Stimulated activated CD4-positive, alpha-beta T cell treated with anti-CD3 and anti-CD28 coated beads, Interleukin-2, amount 100 ng/mL, for 48 hours (primary cell): ENCODE measurements around the gene C21orf58.
A peak's percentile ranks its signal among the peaks of the same experiment; 100 is the strongest.
"Not testable (repeated sequence)": the region's sequence is repeated elsewhere in the genome, so short reads cannot be mapped to it uniquely, and the experiment has no call there.

Experiments
- DNase-seq, 2 donors: peaks; one replicate each; pipeline ENCODE4 v3.0.0-alpha.2; 2020

C21orf58 gene

GRCh38 chr21:46322351-46323226 is 1.1 kb downstream of the C21orf58 start:
- peak in 1 of 2 donors; percentile 10 for DNase-seq

DNA sequence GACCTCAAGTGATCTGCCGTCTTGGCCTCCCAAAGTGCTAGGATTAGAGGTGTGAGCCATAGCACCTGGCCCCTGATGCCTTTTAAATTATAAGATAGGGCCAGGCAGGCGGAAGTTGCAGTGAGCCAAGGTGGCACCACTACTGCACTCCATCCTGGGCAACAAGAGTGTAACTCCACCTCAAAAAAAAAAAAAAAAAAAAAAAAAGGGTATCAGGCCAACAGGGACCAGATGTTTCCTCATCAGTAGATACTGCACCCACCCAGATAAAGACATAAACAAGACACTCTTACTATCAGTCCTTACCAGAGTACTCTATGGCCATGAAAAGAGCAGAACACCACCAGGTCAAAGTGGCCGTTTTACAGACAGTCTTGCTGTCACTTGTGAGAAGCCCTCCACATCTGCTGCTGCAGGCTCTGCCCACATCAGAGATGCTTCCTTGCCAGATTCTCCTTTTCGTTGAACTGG is 3.3 kb downstream of the C21orf58 start:
- no peak for DNase-seq

DNA sequence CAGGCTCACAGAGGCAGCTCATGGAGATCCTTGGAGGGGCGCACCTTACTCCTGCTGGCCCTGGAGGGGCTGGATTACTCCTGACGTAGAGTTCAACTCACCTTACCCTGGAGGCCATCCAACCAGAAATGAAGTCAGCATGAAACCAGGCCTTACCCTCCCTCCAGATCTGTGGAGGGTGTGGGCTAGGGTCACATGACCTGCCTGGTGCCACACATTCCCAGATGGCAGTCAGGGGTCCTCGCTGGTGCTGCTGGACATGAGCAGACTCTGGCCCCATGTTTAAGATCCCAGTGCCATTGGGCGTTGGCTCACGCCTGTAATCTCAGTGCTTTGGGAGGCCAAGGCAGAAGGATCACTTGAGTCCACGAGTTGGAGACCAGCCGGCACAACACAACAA is 4.5 kb downstream of the C21orf58 start:
- DNase-seq, result no peak

- no peak for DNase-seq
Observed at GRCh38 chr21:46318464-46318845, 5.2 kb downstream of the C21orf58 start.

GRCh38 chr21:46317710-46318463 is 5.8 kb downstream of the C21orf58 start:
- DNase-seq, result no peak

- no peak for DNase-seq
Observed at GRCh38 chr21:46316708-46317324, 6.9 kb downstream of the C21orf58 start.

DNA sequence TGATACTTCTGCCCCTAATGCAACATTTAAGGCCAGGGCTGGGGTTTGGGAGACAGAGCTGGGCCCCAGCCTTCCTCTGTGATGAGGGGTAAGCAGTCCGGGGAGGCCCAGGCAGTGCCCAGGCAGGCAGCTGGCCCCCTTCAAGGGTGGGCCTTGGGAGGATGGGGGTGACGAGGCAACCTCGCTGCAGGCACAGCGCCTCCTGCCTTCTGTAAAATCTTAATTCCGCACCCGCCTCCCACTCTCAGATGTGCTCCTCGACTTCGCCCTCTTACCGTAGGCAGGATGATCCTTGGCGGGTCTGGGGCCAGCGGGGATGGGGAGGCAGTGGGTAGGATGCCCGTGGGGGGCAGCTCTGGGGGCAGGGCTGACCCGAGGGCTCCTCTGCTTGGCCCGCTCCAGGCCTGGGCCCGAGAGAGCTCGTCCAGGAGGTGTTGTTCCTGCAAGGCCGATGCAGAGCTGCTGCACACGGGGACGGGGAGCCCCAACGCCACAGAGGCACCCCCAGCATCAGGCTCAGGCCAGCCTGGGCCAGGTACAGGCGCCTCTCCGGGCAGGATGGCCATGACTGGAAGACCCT is 9.1 kb downstream of the C21orf58 start:
- no peak for DNase-seq

DNA sequence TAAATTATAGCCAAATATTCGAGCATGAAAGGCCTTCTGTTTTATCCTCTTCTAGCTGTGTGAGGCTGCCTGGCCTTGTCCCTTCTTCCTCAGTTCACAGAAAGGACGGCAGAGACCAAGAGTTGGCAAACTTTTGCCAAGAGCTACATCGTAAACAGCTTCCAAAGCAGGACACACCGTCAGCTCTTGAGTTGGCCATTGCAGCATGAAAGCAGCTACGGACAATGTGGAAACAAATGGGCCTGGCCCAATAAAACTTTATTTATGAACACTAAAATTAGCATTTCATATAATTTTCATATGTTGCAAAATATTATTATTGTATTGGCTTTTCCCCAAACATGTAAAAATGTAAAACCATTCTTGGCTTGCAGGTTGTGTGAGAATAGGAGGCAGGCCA is 10.7 kb downstream of the C21orf58 start:
- no peak for DNase-seq

GRCh38 chr21:46311568-46311967 is 12.1 kb downstream of the C21orf58 start:
- no peak for DNase-seq

DNA sequence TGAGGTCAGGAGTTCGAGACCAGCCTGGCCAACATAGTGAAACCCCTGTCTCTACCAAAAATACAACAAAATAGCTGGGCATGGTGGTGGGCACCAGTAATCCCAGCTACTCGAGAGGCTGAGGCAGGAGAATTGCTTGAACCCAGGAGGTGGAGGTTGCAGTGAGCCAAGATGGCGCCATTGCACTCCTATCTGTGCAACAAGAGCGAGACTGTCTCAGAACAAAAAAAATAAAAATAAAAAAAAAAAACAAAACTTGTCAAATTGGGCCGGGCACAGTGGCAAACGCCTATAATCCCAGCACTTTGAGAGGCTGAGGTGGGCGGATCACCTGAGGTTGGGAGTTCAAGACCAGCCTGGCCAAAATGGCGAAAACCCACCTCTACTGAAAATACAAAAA is 13.4 kb downstream of the C21orf58 start:
- not testable (repeated sequence) for DNase-seq

DNA sequence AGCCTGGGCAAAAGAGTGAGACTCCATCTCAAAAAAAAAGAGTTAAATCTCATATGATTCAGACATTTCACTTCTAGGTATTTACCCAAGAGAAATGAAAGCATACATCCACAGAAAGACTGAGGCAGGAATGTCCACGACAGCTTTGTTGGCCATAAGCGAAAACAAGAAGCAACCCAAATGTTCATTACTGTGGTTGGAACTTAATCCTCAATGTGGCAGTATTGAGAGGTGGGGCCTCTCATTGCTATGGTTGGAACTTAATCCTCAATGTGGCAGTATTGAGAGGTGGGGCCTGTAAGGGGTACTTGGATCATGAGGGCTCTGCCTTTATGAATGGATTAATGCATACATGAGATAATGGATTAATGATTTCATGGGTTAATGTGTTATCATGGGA is 15.2 kb downstream of the C21orf58 start:
- no peak for DNase-seq

GRCh38 chr21:46307625-46308024 is 16.0 kb downstream of the C21orf58 start:
- no peak for DNase-seq

DNA sequence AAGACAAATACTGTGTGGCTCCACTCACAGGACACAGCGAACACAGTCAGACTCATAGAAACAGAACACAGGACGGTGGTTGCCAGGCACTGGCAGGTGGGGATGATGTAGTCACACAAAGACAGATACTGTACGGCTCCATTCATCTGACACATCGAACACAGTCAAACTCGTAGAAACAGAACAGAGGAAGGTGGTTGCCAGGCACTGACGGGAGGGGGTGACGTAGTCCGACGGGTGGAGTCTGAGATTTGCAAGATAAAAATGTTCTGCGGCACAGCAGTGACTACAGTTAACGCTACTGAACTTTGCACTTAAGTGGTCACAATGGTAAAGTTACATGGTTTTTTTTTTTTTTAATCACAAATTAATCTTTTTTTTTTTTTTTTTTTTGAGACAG is 18.7 kb downstream of the C21orf58 start:
- DNase-seq, result no peak

DNA sequence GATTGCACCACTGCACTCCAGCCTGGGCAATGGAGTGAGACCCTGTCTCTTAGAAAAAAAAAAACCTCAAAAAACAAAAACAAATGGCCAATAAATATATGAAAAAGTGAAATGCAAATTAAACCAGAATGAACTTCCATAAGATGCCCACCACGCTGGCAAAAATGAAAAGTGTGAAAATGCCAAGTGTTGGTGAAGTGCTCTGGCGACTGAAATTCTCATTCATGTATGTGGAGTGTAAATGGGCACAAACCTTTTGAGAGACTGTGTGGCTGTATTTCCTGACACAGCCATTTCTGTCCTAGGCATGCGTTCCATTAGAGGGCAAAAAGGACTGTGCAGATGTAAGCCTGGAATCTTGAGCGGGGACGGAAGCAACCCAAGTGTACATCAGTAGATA is 19.2 kb downstream of the C21orf58 start:
- DNase-seq, result no peak

DNA sequence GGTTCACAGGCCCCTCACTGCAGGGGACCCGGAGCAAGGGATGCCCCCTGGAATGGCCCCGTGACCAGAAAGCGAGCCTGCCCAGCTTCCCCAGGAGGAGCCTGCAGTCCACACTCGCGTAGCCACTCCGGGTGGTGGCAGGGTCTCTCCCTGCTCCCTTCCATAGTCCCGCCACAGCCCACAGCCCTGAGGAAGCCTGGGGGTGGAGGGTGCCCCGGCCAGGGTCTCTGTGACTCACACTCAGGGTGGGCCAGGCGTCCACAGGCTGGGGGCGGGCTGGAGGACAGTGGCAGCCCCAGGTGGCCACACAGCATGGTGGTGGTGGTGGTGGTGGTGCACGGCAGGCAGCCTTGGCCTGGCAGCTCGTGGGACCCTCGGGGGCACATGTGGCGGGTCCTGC is 21.9 kb downstream of the C21orf58 start:
- DNase-seq, result no peak

- DNase-seq, result no peak
Observed at GRCh38 chr21:46299167-46299566, 24.5 kb downstream of the C21orf58 start.

- DNase-seq, result no peak
Observed at GRCh38 chr21:46297338-46298271, 26.1 kb downstream of the C21orf58 start.

- peak; percentile 39 to 40 for DNase-seq
Observed at GRCh38 chr21:46295996-46296752, 27.5 kb downstream of the C21orf58 start.

DNA sequence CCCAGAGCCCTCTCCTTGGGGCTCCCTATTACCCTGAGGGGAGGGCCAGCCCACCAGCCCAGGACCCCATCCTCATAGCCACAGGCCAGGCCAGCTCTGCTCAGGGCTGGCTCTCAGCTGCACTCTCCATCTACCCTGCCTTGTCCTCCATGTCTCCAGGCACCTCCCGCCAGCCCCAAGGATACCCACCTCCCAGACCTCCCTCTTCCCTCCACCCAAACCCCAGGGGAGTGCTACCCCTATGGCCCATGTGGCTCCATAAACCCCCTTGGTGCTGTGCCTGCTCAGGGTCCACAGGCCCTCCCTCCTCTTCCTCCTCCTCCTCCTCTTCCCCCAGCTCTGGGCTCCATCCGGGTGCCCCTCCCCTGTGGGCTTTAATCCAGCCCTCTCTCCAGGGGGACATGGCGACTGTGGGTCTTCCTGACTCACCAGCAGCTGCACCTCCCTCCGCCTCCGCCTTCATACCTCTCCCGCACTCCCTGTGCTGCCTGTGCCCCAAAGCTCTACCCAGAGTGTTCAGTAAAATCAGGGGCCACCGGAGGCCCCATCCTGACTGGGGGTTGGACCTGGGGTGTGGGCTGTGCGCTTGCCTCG is 28.4 kb downstream of the C21orf58 start:
- DNase-seq, result no peak

GRCh38 chr21:46294647-46295176 is 29.0 kb downstream of the C21orf58 start:
- no peak for DNase-seq

DNA sequence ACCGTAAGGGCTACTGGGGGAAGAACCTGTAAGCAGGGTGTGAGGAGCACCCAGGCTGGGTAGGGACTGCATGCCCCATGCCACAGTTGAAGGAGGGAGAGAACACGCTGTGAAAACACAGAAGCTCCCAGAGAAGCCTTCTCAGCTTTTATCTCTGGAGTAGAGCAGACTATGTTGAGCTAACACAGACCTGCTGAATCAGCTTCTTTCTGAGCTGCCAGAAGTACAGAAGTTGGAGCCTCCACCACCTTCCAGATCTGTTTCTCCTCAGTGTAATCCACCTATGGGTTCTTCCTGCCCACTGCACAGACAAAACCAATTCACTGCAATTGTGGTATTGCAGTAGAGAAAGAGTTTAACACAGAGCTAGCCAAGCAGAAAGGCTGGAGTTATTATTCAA is 32.1 kb downstream of the C21orf58 start:
- DNase-seq, result no peak
